Activated CD4-positive, alpha-beta T cell treated with anti-CD3 and anti-CD28 coated beads, Interleukin-2, amount 50 U/mL, for 16 hours (primary cell): ENCODE measurements around the gene POLD2.

ENCODE experiments used
- DNase-seq: peaks from one replicate; pipeline ENCODE4 v3.0.0-alpha.2; 2020

POLD2 gene

GRCh38 chr7:44079331-44080021 lies 43.9 kb downstream of the POLD2 start:
- no peak for DNase-seq

DNA sequence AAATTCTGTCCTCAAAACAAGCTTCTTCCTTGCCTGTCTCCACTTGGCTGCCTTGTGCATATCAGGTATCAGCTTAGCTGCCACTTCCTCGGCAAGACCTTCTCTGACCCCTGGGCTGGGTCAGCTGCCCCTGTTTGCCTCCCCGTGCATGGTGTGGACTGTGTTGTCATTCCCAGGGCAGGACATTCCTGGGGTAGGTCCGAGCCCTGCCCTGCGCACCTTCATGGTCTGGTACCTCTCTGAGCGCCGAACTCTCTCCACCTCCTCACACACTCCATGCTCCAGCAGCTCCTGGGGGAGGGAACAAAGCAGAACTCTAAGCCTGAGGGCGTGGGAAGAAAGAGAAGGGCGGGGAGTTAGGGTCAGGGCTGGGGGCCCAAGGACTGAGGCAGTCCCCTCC lies 44.8 kb downstream of the POLD2 start:
- DNase-seq = no peak

- no peak for DNase-seq
Observed at GRCh38 chr7:44077681-44078091, 45.7 kb downstream of the POLD2 start.

DNA sequence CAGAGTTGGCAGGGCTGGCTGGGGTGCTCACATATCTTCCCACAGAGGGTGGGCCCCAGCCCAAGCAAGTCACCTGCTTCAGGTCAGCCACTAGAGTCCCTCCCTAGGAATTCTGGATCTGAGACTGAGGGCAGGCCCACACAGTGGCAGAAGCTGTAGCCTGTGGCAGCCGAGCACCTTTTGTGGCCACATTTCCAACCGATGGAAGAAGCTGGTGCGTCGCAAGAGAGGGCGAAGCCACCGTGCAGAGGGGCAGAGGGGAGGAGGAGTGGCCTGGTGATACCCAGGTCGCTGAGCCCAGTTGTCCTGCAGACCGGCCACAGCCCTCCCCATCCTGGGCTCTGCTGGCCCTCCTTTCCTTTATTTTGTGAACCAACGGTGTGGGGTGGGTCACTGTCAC lies 46.3 kb downstream of the POLD2 start:
- no peak for DNase-seq

- no peak for DNase-seq
Observed at GRCh38 chr7:44076101-44076895, 47.0 kb downstream of the POLD2 start.

DNA sequence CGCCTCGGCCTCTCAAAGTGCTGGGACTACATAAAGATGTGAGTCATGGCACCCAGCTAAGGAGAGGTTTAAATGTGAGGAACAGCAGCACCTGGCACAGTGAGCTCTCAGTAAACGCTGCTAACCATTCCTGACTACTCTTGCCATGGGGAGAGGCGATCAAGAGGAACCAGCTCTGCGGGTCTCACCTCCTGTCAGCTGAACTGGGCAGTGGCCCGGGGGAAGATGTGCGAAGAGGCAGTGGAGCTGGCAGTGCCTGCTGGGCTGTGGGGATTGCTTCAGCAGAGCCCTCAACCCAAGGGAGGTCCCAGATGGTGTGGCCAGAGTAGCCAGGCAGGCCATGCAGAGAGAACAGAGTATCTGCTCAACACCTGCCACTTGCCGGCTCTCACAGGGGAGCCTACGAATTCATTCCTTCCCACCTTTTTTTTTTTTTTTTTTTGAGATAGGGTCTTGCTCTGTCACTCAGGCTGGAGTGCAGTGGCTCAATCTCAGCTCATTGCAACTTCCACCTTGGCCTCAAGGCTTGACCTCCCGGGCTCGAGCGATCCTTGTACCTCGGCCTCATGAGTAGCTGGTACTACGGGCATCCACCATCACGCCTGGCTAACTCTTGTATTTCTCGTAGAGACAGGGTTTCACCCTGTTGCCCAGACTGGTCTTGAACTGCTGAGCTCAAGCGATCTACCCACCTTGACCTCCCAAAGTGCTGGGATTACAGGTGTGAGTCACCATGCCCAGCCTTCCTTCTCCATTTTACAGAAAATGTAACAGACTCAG lies 47.9 kb downstream of the POLD2 start:
- DNase-seq = no peak

DNA sequence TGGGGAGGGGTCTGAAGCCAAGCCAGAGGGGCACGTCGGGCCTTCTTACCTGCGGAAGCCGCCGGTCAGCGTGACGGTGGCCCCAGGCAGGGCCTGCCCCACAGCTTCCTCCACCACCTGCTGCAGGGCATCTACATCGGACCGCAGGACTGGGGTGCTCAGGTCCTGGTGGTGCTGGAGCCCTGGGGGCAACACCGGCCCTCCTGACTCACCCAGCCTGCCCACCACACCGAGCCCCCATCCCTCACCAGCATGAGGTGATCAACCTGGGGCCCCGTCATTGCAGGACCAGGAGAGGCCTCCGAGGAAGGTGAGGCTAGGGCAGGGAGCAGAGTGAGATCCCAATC lies 49.0 kb downstream of the POLD2 start:
- DNase-seq = no peak

- DNase-seq = no peak
Observed at GRCh38 chr7:44073664-44074348, 49.5 kb downstream of the POLD2 start.

- no peak for DNase-seq
Observed at GRCh38 chr7:44072364-44073231, 50.8 kb downstream of the POLD2 start.

DNA sequence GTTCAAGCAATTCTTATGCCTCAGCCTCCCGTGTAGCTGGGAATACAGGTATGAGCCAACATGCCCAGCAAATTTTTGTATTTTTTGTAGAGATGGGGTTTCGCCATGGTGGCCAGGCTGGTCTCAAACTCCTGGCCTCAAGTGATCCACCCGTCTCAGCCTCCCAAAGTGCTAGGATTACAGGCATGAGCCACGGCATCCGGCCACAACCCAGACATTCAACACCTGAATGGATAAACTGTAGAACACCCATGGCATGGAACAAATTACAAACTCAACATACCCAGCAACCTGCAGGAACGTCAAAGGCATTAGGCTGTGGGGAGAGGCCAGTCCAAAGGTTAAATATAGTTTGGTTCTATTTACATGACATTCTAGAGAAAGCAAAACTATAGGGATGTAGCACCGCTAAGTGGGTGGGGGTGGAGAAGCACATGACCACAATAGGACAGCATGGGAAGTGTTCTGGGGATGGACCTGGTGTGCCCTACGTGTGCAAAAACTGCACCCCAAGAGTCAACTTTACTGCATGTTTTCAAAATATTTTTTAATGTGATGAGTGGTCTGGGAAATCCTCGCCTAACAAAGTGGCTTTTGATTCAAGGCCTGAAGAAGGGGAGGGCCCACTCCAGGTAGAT lies 51.5 kb downstream of the POLD2 start:
- no peak for DNase-seq

DNA sequence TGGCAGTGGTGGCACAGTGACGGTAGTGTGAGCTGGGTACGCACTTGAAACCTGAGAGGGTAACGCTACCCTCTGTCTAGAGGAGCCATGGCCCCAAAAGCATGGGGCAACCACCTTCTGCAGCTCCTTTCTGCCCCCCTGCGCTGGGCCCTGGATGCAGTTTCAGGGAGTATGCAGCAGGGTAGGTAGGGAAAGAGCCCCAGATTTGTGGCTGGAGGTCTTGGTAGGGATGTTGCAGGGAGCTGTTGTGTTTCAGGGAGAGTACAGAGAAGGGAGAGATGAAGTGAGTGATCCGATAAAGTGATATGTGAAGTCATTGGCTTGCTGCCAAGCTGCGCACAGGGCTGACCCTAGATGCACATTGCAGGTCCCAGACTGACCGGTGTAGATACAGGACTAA lies 55.3 kb downstream of the POLD2 start:
- DNase-seq = no peak

DNA sequence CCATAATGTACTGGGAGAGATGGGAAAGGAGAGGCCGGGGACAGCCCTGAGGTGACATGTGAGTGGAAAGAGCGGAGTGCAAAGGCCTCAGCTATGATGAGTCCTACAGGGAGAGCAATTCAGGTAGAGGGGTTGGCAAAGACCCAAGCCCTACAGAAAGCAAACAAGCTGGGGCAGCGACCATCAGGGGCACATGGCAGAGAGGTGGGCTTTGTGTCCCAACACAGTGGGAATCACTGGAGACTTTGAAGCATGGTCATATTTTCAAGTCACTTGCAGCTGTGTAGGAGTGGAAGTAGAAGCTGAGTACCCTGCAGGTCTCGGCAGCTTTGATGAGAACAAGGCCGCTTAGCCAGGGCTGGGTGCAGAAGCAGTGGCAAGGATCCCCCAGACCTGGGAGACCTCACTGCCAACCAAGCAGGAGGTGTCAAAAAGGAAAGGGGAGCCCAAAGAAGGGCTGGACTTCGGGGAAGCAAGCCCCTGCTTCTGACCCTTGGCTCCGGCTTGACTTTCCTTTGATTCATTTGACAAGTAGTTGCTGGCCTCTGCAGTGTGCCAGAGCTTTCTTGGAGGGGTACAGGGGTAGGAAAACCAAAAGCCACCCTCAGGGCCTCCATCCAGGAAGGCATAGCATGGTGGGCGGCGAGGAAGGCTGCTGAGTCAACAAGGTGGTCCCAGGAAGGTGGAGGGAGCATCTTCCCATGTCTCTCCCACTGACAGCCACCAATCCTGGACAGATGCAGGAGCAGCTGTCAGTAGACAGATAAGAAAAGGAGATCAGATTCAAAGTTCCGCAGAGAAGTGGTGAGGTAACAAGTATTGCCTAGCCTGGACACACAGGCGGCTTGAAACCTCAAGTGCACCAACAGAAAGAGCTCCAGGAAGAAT lies 56.0 kb downstream of the POLD2 start:
- DNase-seq = no peak

GRCh38 chr7:44066494-44067063 lies 56.8 kb downstream of the POLD2 start:
- no peak for DNase-seq

- DNase-seq = no peak
Observed at GRCh38 chr7:44066111-44066460, 57.3 kb downstream of the POLD2 start.

- DNase-seq = no peak
Observed at GRCh38 chr7:44065431-44066110, 57.8 kb downstream of the POLD2 start, which contains the start of gene PGAM2. TSS of gene PGAM2 (minus strand) at chr7:44065567. CDS start at chr7:44065529, 38 bp downstream.

DNA sequence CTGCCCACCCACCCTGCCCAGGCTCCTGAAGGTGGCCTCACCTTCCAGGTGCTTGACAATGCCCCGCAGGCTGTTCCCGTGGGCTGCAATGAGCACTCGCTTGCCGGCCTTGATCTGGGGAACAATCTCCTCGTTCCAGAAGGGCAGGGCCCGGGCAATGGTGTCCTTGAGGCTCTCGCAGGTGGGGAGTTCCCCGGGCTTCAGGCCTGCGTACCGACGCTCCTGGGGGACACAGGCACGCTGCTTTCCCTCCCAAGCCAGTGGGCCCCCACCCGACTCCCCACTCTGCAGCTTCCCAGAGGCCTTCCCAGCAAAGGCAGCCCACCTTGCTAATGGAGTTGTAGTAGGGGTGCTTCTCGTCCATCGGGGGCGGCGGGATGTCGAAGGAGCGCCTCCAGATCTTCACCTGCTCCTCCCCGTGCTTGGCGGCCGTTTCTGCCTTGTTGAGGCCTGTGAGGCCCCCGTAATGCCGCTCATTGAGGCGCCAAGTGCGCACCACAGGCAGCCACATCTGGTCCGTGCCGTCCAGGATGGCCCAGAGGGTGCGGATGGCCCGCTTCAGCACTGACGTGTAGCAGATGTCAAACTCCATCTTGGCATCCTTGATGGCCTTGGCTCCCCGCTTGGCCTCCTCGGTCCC lies 58.4 kb downstream of the POLD2 start:
- no peak for DNase-seq
